MM.1S (cell line): ENCODE data around the gene EML6.

ENCODE experiments used
- DNase-seq: peaks from one replicate; pipeline ENCODE4 v3.0.0-alpha.2; 2015
- H2AFZ ChIP-seq: fragments of 300-600 bp; sonication (generic); 2 replicates; pipeline ENCODE4 v1.6.0; 2016; ENCODE audit warnings: antibody characterized with exemption, low read length
- H3F3A ChIP-seq: fragments of 300-600 bp; sonication (generic); 2 replicates; pipeline ENCODE4 v1.6.1; 2016; ENCODE audit warnings: mild to moderate bottlenecking, antibody characterized with exemption, low read length, moderate library complexity, mixed read lengths; ENCODE audit not compliant: insufficient read depth
- H3K27ac ChIP-seq: fragments of 300-600 bp; sonication (generic); 2 replicates; pipeline ENCODE4 v1.5.1; 2016; ENCODE audit warnings: mild to moderate bottlenecking, low read length
- H3K27me3 ChIP-seq: fragments of 300-600 bp; sonication (generic); replicated peaks from 2 replicates; pipeline ENCODE4 v1.6.0; 2016; ENCODE audit warnings: low read length; ENCODE audit not compliant: insufficient read depth
- H3K36me3 ChIP-seq: fragments of 300-600 bp; sonication (generic); replicated peaks from 2 replicates; pipeline ENCODE4 v1.6.1; 2016; ENCODE audit warnings: mild to moderate bottlenecking, low read length, mixed read lengths; ENCODE audit not compliant: insufficient read depth
- H3K4me1 ChIP-seq: fragments of 300-600 bp; sonication (generic); 2 replicates; pipeline ENCODE4 v1.6.1; 2016; ENCODE audit warnings: low read length, mixed read lengths
- H3K4me2 ChIP-seq: fragments of 300-600 bp; sonication (generic); 2 replicates; pipeline ENCODE4 v1.6.0; 2016; ENCODE audit warnings: low read depth, low read length
- H3K4me3 ChIP-seq: fragments of 300-600 bp; sonication (generic); 2 replicates; pipeline ENCODE4 v1.5.1; 2016; ENCODE audit warnings: low read length, mixed read lengths
- H3K79me2 ChIP-seq: fragments of 300-600 bp; sonication (generic); 2 replicates; pipeline ENCODE4 v1.6.1; 2016; ENCODE audit warnings: mixed run types, low read length, mixed read lengths
- H3K9ac ChIP-seq: fragments of 300-600 bp; sonication (generic); 2 replicates; pipeline ENCODE4 v1.6.1; 2016; ENCODE audit warnings: low read length, mixed read lengths
- H3K9me2 ChIP-seq: fragments of 300-600 bp; sonication (generic); replicated peaks from 2 replicates; pipeline ENCODE4 v1.6.1; 2016; ENCODE audit warnings: mild to moderate bottlenecking, low read length, mixed read lengths; ENCODE audit not compliant: insufficient read depth
- H3K9me3 ChIP-seq: fragments of 300-600 bp; sonication (generic); replicated peaks from 2 replicates; pipeline ENCODE4 v1.6.1; 2016; ENCODE audit warnings: mild to moderate bottlenecking, low read length, mixed read lengths; ENCODE audit not compliant: insufficient read depth
- H4K20me1 ChIP-seq: fragments of 300-600 bp; sonication (generic); 2 replicates; pipeline ENCODE4 v1.6.1; 2016; ENCODE audit warnings: mild to moderate bottlenecking, low read length, moderate library complexity, mixed read lengths; ENCODE audit not compliant: insufficient read depth
- CTCF ChIP-seq: fragments of 300-600 bp; sonication (generic); IDR thresholded peaks from 2 replicates; pipeline ENCODE4 v1.5.1; 2016; ENCODE audit warnings: antibody characterized with exemption, low read length, mixed read lengths
- EZH2 ChIP-seq: fragments of 300-600 bp; sonication (generic); optimal IDR thresholded peaks from 2 replicates; pipeline ENCODE3; 2017; ENCODE audit warnings: low read depth, mild to moderate bottlenecking, antibody characterized with exemption, low read length, mixed read lengths
- EZH2phosphoT487 ChIP-seq: fragments of 300-600 bp; sonication (generic); IDR thresholded peaks from 2 replicates; pipeline ENCODE4 v1.6.1; 2018; ENCODE audit warnings: antibody characterized with exemption, low read length

EML6 gene

DNA sequence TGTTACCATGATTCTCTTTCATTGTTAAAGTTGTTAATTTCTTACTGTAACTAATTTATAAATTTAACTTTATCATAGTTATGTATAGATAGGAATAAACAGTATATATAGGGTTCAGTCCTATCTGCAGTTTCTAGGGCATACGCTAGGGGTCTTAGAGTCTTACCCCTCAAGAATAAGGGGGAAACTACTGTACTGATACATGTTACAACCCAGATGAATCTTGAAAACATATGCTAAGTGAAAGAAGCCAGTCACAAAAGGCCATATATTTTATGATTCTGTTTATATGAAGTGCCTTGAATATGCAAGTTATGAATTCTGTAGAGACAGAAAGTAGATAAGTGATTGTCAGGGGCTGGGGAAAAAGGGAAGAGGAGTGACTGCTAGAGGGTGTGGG, 274.4 kb downstream of the EML6 start:
- no peak overlapping the region for H3K4me3 ChIP-seq
- no peak for DNase-seq
- H3K27ac ChIP-seq: no peak overlapping the region
- no peaks in the 10 kb centered on the region for H3K9me2 ChIP-seq
- H3K9ac ChIP-seq: no peak overlapping the region
- no peak overlapping the region for H2AFZ ChIP-seq
- H3K27me3 ChIP-seq: no peaks in the 10 kb centered on the region
- H3K9me3 ChIP-seq: no peaks in the 10 kb centered on the region
- no peaks in the 10 kb centered on the region for H3K36me3 ChIP-seq
- no peaks in the 10 kb centered on the region for H4K20me1 ChIP-seq
- H3K4me1 ChIP-seq: peaks cover 22% of the 10 kb centered on the region
- peaks cover 91% of the 10 kb centered on the region for H3K79me2 ChIP-seq
- peaks cover 9% of the 10 kb centered on the region; the same call in 1 of the 2 replicates for H3F3A ChIP-seq
- H3K4me2 ChIP-seq: no peak overlapping the region
- TF ChIP-seq CTCF (no peak), EZH2phosphoT487 (no peak), EZH2 (no peak)

- peak overlapping the region; percentile 29; the same call in 1 of the 2 replicates for H3K27ac ChIP-seq
Observed at GRCh38 chr2:54999182-54999581, 275.7 kb downstream of the EML6 start.

DNA sequence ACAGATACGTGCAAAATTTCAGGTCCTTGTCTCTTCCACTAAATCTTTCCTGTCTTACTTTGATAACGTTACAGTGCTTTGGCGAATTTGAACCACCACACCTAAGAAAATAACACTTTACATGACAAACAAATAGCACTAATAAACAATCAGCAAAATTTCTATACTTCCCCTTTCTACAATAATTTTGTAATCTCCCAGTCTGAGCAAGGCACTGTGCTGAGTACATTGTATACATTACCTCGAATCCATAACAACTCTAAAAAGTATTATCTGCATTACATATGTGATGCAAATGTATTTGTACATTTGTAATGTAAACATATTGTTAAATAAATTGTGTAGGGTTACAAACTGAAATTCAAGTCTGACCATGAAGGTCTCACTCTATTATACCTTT, 276.9 kb downstream of the EML6 start:
- Histone ChIP-seq H3K9me2 (no peaks in the 10 kb centered on the region), H2AFZ (no peak overlapping the region), H3K36me3 (no peaks in the 10 kb centered on the region), H3K4me1 (peaks cover 22% of the 10 kb centered on the region), H3K79me2 (peaks cover 92% of the 10 kb centered on the region), H3K4me3 (no peak overlapping the region), H3K4me2 (peak overlapping the region; percentile 74; the same call in 1 of the 2 replicates), H4K20me1 (no peaks in the 10 kb centered on the region), H3K27ac (peak overlapping the region; percentile 14; the same call in 1 of the 2 replicates), H3K27me3 (no peaks in the 10 kb centered on the region), H3K9me3 (no peaks in the 10 kb centered on the region), H3K9ac (no peak overlapping the region), H3F3A (peaks cover 9% of the 10 kb centered on the region; the same call in 1 of the 2 replicates)
- TF ChIP-seq CTCF: no peak
- TF ChIP-seq EZH2: no peak
- no peak for TF ChIP-seq EZH2phosphoT487
- DNase-seq: no peak

More at GRCh38 chr2:54999182-54999581, 275.7 kb downstream of the EML6 start:
- Histone ChIP-seq H3K79me2 (peaks cover 91% of the 10 kb centered on the region), H3F3A (peaks cover 9% of the 10 kb centered on the region; the same call in 1 of the 2 replicates), H3K4me2 (peak overlapping the region; percentile 74), H2AFZ (no peak overlapping the region), H3K4me3 (peak overlapping the region; percentile 26; the same call in 1 of the 2 replicates), H3K9me3 (no peaks in the 10 kb centered on the region), H4K20me1 (no peaks in the 10 kb centered on the region), H3K4me1 (peaks cover 22% of the 10 kb centered on the region), H3K9ac (no peak overlapping the region), H3K9me2 (no peaks in the 10 kb centered on the region), H3K36me3 (no peaks in the 10 kb centered on the region), H3K27me3 (no peaks in the 10 kb centered on the region)
- TF ChIP-seq EZH2: no peak
- TF ChIP-seq EZH2phosphoT487: no peak
- no peak for TF ChIP-seq CTCF
- DNase-seq: peak; percentile 70
